ENCODE results near the gene ACACB. TPM values are rescaled to one million over a fixed set of nuclear protein-coding genes. Genes with fewer than 3 reads are reported as not detected.
A peak's percentile ranks its signal among the peaks of the same experiment; 100 is the strongest.

ACACB gene
- total RNA-seq, 4 donors from 2014 or later, result 5.9 to 48.4 (median 27.3) TPM

GRCh38 chr12:109098183-109098604, 18.2 kb upstream of the ACACB start:
- Histone ChIP-seq H3K4me1 (peaks cover 7 to 44% (median 25%) of the 10 kb centered on the region in 3 donors), H3K36me3 (peaks cover 0 to 28% (median 14%) of the 10 kb centered on the region in 3 donors), H3K4me3 (peak overlapping the region; percentile 69 to 95 (median 80)), H3K9me3 (no peaks in the 10 kb centered on the region), H3K27ac (peak overlapping the region; percentile 86 to 98 (median 93)), H3K27me3 (no peaks in the 10 kb centered on the region)
- TF ChIP-seq CTCF (IDR thresholded peaks at IDR 0.05), result no peak
- peak in 2 of 4 donors; percentile 55 to 61 for TF ChIP-seq POLR2A (IDR thresholded peaks at IDR 0.05)
- DNase-seq, result no peak
- WGBS, 2 donors, result 0% methylated on average over 5 of the region's 32 CpGs; no CpG with 5 or more reads in 1 of the 2 donors
- intact Hi-C loops (cut with DNase I), result loop anchor here (10.0 kb wide), 2 partner anchors 293 to 533 kb away; partner anchors contain the start of genes ISCU and SART3

GRCh38 chr12:109098651-109099050, 17.7 kb upstream of the ACACB start:
- WGBS, 2 donors, result 3 to 8% methylated on average over 8 of the region's 8 CpGs
- DNase-seq, result no peak
- Histone ChIP-seq H3K27ac (peak overlapping the region; percentile 86 to 98 (median 93)), H3K36me3 (peaks cover 0 to 32% (median 18%) of the 10 kb centered on the region in 3 donors), H3K27me3 (no peaks in the 10 kb centered on the region), H3K4me3 (peak overlapping the region; percentile 69 to 95 (median 80)), H3K4me1 (peaks cover 7 to 39% (median 23%) of the 10 kb centered on the region in 3 donors), H3K9me3 (no peaks in the 10 kb centered on the region)
- intact Hi-C loops (cut with DNase I), result loop anchor here (10.0 kb wide), 2 partner anchors 294 to 534 kb away; partner anchors contain the start of genes ISCU and SART3
- TF ChIP-seq POLR2A (IDR thresholded peaks at IDR 0.05) (no peak), CTCF (IDR thresholded peaks at IDR 0.05) (no peak)

- Histone ChIP-seq H3K27me3 (no peaks in the 10 kb centered on the region), H3K4me3 (peak overlapping the region in 3 of 4 donors; percentile 69 to 95 (median 85)), H3K36me3 (peaks cover 0 to 41% (median 24%) of the 10 kb centered on the region in 3 donors), H3K27ac (peak overlapping the region in 3 of 4 donors; percentile 89 to 98 (median 97)), H3K4me1 (peaks cover 7 to 37% (median 21%) of the 10 kb centered on the region in 3 donors), H3K9me3 (no peaks in the 10 kb centered on the region)
- intact Hi-C loops (cut with DNase I), result loop anchor here (10.0 kb wide), 2 partner anchors 295 to 535 kb away; partner anchors contain the start of genes ISCU and SART3
- 68 to 72% methylated on average over 8 to 12 of the region's 12 CpGs for WGBS, 2 donors
- TF ChIP-seq POLR2A (IDR thresholded peaks at IDR 0.05) (no peak), CTCF (IDR thresholded peaks at IDR 0.05) (no peak)
- DNase-seq, result no peak
These were observed 16.9 kb upstream of the ACACB start for GRCh38 chr12:109099431-109100020.

GRCh38 chr12:109100741-109101140, 15.6 kb upstream of the ACACB start:
- H3K27ac ChIP-seq, result no peak overlapping the region
- no peaks in the 10 kb centered on the region for H3K27me3 ChIP-seq
- H3K4me1 ChIP-seq, result peaks cover 7 to 37% (median 21%) of the 10 kb centered on the region in 3 donors
- H3K9me3 ChIP-seq, result no peaks in the 10 kb centered on the region
- TF ChIP-seq CTCF (IDR thresholded peaks at IDR 0.05), result no peak
- no peak for TF ChIP-seq POLR2A (IDR thresholded peaks at IDR 0.05)
- DNase-seq, result no peak
- peaks cover 0 to 53% (median 32%) of the 10 kb centered on the region in 3 donors for H3K36me3 ChIP-seq
- WGBS, 2 donors, result 82 to 85% methylated on average over 4 of the region's 4 CpGs
- no peak overlapping the region for H3K4me3 ChIP-seq
- intact Hi-C loops (cut with DNase I), result no loop called here

GRCh38 chr12:109102491-109102890, 13.9 kb upstream of the ACACB start:
- H3K4me3 ChIP-seq, result no peak overlapping the region
- H3K9me3 ChIP-seq, result no peaks in the 10 kb centered on the region
- H3K27me3 ChIP-seq, result no peaks in the 10 kb centered on the region
- H3K27ac ChIP-seq, result no peak overlapping the region
- peaks cover 2 to 31% (median 17%) of the 10 kb centered on the region in 3 donors for H3K4me1 ChIP-seq
- TF ChIP-seq CTCF (IDR thresholded peaks at IDR 0.05), result no peak
- TF ChIP-seq POLR2A (IDR thresholded peaks at IDR 0.05), result no peak
- intact Hi-C loops (cut with DNase I), result no loop called here
- no peak for DNase-seq
- peaks cover 0 to 71% (median 35%) of the 10 kb centered on the region in 3 donors for H3K36me3 ChIP-seq
- WGBS, 2 donors, result 73 to 92% methylated on average over 3 of the region's 3 CpGs

All from esophagus squamous epithelium (tissue), 5 donors.